HepG2 (cell line): ENCODE data around the gene SFXN5. TPM values are rescaled to one million over a fixed set of nuclear protein-coding genes. Genes with fewer than 3 reads are reported as not detected.

Experiments used
- CSRNP2 ChIP-seq: sonication (generic); formaldehyde crosslinking; conservative IDR thresholded peaks from 2 replicates; pipeline ENCODE4 v1.8.0; 2022; ENCODE audit warnings: low read depth, missing genetic modification reagents
- GFI1 ChIP-seq: sonication (generic); formaldehyde crosslinking; IDR thresholded peaks from 2 replicates; pipeline ENCODE4 v1.5.0; 2020; ENCODE audit warnings: missing genetic modification reagents, mild to moderate bottlenecking, borderline replicate concordance
- HIVEP1 ChIP-seq: sonication (generic); formaldehyde crosslinking; IDR thresholded peaks from 2 replicates; pipeline ENCODE4 v1.4.0; 2020; ENCODE audit warnings: mild to moderate bottlenecking, missing genetic modification reagents
- HMGA1 ChIP-seq: sonication (generic); formaldehyde crosslinking; conservative IDR thresholded peaks from 2 replicates; pipeline ENCODE4 v1.4.0; 2020; ENCODE audit warnings: missing genetic modification reagents
- KLF9 ChIP-seq: IDR thresholded peaks from 2 replicates; pipeline ENCODE4 v1.6.1; 2016; ENCODE audit warnings: low read depth
- NFKBIZ ChIP-seq: IDR thresholded peaks from 2 replicates; pipeline ENCODE4 v1.6.1; 2018; ENCODE audit warnings: missing genetic modification reagents, missing compliant biosample characterization
- NFYC ChIP-seq: IDR thresholded peaks from 2 replicates; pipeline ENCODE4 v1.6.1; 2016; ENCODE audit warnings: missing genetic modification reagents, missing compliant biosample characterization
- PHF5A ChIP-seq: IDR thresholded peaks from one replicate; pipeline ENCODE4 v1.6.1; 2018; ENCODE audit warnings: low read depth, missing genetic modification reagents; ENCODE audit not compliant: unreplicated experiment
- SAP130 ChIP-seq: IDR thresholded peaks from 2 replicates; pipeline ENCODE4 v1.6.1; 2016; ENCODE audit warnings: low read depth
- TBL1XR1 ChIP-seq: fragments of 150-350 bp; IDR thresholded peaks from 2 replicates; pipeline ENCODE4 v1.6.1; 2014; ENCODE audit warnings: borderline replicate concordance, low read length; ENCODE audit not compliant: partially characterized antibody
- ZBTB34 ChIP-seq: sonication (generic); formaldehyde crosslinking; IDR thresholded peaks from 2 replicates; pipeline ENCODE4 v1.8.0; 2022; ENCODE audit warnings: mild to moderate bottlenecking, missing genetic modification reagents
- ZNF407 ChIP-seq: sonication (generic); formaldehyde crosslinking; IDR thresholded peaks from one replicate; pipeline ENCODE4 v1.5.1; 2020; ENCODE audit warnings: mild to moderate bottlenecking, missing genetic modification reagents; ENCODE audit errors: not compliant biosample characterization
- ZNF704 ChIP-seq: sonication (generic); formaldehyde crosslinking; IDR thresholded peaks from 2 replicates; pipeline ENCODE4 v1.8.1; 2023; ENCODE audit warnings: mild to moderate bottlenecking, inconsistent platforms, moderate library complexity, missing genetic modification reagents, borderline replicate concordance
- ZNF770 ChIP-seq: sonication (generic); formaldehyde crosslinking; IDR thresholded peaks from 2 replicates; pipeline ENCODE4 v1.5.0; 2020; ENCODE audit warnings: mild to moderate bottlenecking, missing genetic modification reagents
- polyA plus RNA-seq, 8 experiments: library from polyadenylated mRNA; depleted of rRNA in 3 of 8; stranded (reverse) in 7 of 8; unstranded in 1 of 8; fragments of >200 nt; fragmentation: Illumina TruSeq in 4 of 8; extraction: Trizol in 4 of 8; gene quantifications; 2 replicates each; pipeline versions ENCODE4 v1.2.1 to v1.2.3, GENCODE V29; 2011 to 2016; ENCODE audit warnings: low read depth in 4 of 8, missing spikeins in 1 of 8, mixed read lengths in 1 of 8; ENCODE audit not compliant: insufficient read depth in 1 of 8
- total RNA-seq, 5 experiments: library from RNA; depleted of rRNA; stranded (reverse); fragments of >200 nt; fragmentation: Illumina TruSeq; extraction: Trizol; gene quantifications; 2 replicates each; pipeline ENCODE4 v1.2.3, GENCODE V29; 2016; ENCODE audit warnings: low read depth in 1 of 5

Gene SFXN5
- total and polyA plus RNA-seq, 2 of the 13 experiments (the other 11 are each of a cell fraction or from before 2014, with no cell fraction given), result 34.9 to 37.4 TPM

- TF ChIP-seq HMGA1 (CRISPR knock-in tag) (no peak), ZNF770 (CRISPR knock-in tag) (no peak; the same call in 1 of the 2 replicates), SAP130 (CRISPR knock-in tag) (peak; percentile 89), ZNF407 (CRISPR knock-in tag) (no peak), PHF5A (CRISPR knock-in tag) (peak; percentile 14), NFKBIZ (CRISPR knock-in tag) (peak; percentile 44), ZNF704 (CRISPR knock-in tag) (no peak), CSRNP2 (CRISPR knock-in tag) (no peak), GFI1 (CRISPR knock-in tag) (peak; percentile 59; the same call in 1 of the 2 replicates), TBL1XR1 (peak; percentile 21), NFYC (no peak), ZBTB34 (no peak), HIVEP1 (CRISPR knock-in tag) (peak; percentile 50; the same call in 1 of the 2 replicates), KLF9 (CRISPR knock-in tag) (no peak)
These were observed 50.7 kb downstream of the SFXN5 start (continued) for GRCh38 chr2:73020657-73021370.
